Stomach (tissue), 4 donors: Measurements from ENCODE around the gene TUFM.

Experiments used
- EP300 ChIP-seq: sonication (generic); formaldehyde crosslinking; IDR thresholded peaks from one replicate; pipeline ENCODE4 v1.6.1; 2017; ENCODE audit warnings: antibody characterized with exemption
- POLR2A ChIP-seq, 4 donors: fragments of 450-650 bp; IDR thresholded peaks; one replicate each; pipeline ENCODE4 v1.6.1; 2016; ENCODE audit warnings: antibody characterized with exemption in 4 of 4, control low read depth in 2 of 4, mild to moderate bottlenecking in 1 of 4, moderate library complexity in 1 of 4
- POLR2AphosphoS5 ChIP-seq, 3 donors: sonication (generic); formaldehyde crosslinking; IDR thresholded peaks; one replicate each; pipeline ENCODE4 v1.6.1; 2016; ENCODE audit warnings: antibody characterized with exemption in 3 of 3
- TF ChIP-seq, protein P1 (sequence below), 7 experiments: fragments of 450-650 bp in 4 of 7; fragments of 200-600 bp in 3 of 7; sonication (generic) in 3 of 7; IDR thresholded peaks; one replicate each; pipeline ENCODE4 v1.5.1; 2016 to 2019; ENCODE audit warnings: antibody characterized with exemption in 7 of 7, control low read depth in 2 of 7, mild to moderate bottlenecking in 1 of 7

DNA sequence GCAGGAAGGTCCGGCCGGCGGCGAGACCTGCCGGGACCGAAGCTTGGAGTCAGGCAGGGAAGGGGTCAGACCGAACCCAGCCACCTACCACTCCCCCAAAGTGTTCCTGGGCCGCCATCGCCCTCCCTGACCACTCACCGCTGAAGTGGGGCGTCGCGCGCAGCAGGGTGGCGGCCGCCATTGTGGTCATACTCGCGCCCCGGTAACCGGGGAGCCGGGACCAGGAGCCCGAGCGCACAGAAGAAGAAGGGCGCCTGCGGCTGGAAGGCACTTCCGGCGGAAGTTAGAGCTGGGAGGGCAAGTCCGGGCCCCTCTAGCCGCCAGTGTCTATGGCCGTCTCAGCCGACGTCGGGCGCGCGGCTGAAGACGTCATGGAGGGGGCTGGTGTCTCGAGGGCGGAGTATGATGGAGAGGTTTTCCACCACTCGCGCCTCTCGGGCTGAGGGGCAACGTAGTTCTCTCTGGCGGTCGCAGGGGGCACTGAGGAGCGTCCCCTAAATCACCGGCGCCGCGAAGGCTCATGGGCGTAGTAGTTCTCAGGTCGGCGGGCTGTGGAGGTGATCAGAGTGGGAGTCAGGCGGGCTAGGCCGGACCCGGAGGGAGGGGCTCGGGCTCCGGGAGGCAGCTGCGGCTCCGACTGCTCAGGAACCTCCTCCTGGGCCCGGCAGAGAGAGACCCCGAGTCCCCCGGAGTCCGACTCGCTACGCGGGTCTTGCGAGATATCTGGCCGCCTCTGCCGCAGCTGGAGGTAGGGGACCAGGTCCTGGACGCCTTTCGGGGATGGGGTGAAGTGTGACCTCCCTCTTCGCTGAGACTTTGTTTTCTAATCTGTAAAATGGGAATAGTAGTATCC, at the start of gene TUFM:
- TF ChIP-seq, protein P1, sequence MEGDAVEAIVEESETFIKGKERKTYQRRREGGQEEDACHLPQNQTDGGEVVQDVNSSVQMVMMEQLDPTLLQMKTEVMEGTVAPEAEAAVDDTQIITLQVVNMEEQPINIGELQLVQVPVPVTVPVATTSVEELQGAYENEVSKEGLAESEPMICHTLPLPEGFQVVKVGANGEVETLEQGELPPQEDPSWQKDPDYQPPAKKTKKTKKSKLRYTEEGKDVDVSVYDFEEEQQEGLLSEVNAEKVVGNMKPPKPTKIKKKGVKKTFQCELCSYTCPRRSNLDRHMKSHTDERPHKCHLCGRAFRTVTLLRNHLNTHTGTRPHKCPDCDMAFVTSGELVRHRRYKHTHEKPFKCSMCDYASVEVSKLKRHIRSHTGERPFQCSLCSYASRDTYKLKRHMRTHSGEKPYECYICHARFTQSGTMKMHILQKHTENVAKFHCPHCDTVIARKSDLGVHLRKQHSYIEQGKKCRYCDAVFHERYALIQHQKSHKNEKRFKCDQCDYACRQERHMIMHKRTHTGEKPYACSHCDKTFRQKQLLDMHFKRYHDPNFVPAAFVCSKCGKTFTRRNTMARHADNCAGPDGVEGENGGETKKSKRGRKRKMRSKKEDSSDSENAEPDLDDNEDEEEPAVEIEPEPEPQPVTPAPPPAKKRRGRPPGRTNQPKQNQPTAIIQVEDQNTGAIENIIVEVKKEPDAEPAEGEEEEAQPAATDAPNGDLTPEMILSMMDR (IDR thresholded peaks at IDR 0.05): peak in 5 of 7 experiments; percentile 40 to 72 (median 59)
- TF ChIP-seq POLR2A (IDR thresholded peaks at IDR 0.05): peak in 1 of 4 donors; percentile 6
- peak; percentile 63 to 92 (median 89) for TF ChIP-seq POLR2AphosphoS5 (IDR thresholded peaks at IDR 0.05)
- no peak for TF ChIP-seq EP300
